Limb (tissue), 2 donors: ENCODE results near the gene PRR16.
A peak's percentile ranks its signal among the peaks of the same experiment; 100 is the strongest.

Experiments used
- DNase-seq, 2 donors: peaks; one replicate each; pipeline ENCODE4 v3.0.0-alpha.2; 2016; ENCODE audit errors: extremely low spot score in 2 of 2

The PRR16 gene

DNA sequence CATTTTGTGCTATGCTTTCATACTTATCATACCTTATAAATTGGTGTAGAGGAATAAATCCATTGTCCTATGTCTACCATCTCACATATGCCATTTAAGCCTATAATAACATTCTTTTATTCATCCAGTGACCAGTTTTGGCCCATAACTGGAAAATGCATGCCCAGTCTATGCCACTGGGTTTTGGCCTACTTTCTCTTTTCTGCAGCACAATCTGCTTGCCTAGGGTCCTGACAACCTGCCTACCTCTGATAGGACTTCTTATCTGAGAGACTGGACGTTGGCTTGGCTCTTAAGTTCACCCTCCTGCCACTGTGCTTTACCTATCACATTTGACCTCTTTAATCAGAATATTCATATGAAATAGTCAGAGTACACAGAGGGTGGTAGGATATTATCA is 103.0 kb downstream of the PRR16 start:
- DNase-seq: no peak

DNA sequence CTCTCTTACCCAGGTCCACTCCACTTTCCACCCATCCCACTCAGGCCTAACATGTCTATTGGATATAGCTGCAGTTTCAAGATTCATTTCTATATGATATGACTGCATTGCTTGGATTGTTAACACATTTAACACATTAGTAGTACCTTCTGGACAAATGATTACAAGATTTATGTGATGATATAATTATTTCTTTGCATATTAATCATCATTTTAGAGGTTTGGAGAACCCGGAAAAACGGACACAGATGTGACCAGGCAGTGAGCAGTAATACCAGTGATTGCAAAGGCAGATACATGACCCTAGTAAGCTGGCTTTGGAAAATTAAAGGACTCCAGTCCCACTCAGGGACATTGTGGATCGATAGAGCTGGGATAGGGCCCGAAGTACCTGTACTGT is 103.8 kb downstream of the PRR16 start:
- DNase-seq: no peak

DNA sequence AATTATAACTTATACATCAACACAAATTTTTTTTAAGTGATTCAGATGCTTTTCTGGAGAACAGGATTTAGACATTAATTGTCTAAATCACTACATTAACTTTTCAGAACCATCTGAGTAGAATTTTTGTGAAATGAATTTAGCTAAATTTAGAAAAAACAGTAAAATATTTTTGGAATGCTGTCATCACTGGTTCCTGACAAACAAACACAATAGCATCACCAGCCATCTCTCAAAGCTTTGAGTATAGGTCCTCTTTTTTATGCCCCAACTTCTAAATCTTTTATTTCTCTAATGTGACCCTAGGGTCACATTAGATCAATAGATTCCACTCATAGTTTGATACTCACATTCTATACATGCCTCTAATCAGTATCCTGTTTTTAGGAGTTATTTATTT is 104.6 kb downstream of the PRR16 start:
- no peak for DNase-seq

DNA sequence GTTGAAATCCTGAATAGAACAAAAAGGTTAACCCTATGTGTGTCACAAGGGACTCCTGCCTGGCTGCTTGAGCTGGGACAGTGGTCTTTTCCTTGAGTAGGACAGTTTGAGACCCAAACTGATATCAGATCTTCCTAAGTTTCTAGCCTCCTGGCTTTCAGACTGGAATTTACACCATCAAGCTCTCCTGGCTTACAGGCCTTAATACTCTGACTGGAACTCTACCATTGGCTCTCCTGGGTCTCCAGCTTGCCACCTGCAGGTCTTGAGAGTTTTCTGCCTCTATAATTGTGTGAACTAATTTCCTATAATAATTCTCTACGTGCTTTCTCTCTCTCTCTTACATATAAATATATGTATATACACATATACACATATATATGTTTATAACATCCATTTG is 112.5 kb downstream of the PRR16 start:
- DNase-seq: no peak

DNA sequence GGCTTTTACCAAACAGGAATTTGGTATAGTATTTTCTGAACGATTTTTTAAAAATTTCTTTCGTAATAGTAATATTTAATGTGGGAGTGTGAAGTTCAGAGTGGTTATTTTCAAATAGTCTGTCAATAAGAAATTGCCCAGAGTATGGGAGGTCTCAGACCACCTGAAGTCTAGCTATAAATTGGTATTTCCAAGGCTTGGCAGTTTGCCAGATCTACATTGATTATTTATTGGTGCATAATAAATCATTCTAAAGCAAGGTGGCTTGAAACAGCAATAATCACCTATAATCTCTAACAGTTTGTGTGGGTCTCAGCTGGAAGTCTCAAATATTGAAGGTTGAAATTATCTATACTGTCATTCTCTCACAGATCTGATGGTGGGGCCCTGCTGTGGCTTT is 118.5 kb downstream of the PRR16 start:
- DNase-seq: no peak

DNA sequence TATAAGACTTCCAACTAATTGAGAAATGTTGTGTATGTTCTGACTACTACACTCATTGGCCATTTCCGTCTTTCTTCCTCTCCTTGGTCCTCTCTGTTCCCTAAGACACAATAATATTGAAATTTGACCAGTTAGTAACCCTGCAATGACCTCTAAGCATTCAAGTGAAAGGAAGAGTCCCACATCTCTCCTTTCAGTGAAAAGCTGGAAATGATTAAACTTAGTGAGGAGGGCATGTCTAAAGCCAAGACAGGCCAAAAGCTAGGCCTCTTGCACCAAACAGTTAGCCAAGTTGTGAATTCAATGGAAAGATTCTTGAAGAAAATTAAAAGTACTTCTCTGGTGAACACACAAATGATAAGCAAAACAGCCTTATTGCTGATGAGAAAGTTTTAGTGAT is 122.5 kb downstream of the PRR16 start:
- no peak for DNase-seq

DNA sequence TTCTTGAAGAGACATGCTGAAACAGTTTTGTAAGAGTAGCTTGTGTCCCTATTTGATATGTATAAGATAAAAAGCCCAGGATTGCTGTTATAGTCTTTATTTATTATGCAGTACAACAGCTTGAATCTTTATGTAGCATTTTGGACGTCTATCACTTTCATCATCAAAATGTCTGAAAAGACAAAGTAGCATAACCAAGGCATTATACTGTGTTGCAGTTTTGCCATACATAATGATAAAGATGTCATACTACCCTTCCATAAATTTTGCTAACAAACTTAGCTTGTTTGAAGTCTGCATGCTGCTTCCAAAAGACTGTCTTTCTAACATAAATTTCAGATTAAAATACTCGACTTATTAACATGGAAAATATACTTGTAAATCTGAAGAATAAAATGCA is 127.8 kb downstream of the PRR16 start:
- no peak for DNase-seq

DNA sequence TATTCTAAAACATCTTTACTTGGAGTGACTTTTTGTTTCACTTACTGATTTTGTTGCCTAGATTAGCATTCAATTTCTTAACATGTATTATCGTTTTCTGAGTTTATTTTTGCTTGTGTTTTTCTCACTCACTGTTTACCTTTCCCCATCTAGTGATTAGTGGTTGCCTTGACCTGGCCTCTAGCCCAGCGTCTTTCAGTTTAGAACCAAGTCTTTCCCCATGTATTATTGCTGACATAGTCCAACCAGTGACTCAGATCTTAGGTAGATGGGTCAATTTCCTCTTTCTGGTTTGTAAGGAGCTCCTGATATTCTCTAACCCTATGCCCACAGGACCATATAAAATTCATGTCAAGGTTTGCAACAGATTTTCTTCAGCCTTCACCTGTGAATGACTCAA is 135.5 kb downstream of the PRR16 start:
- no peak for DNase-seq

DNA sequence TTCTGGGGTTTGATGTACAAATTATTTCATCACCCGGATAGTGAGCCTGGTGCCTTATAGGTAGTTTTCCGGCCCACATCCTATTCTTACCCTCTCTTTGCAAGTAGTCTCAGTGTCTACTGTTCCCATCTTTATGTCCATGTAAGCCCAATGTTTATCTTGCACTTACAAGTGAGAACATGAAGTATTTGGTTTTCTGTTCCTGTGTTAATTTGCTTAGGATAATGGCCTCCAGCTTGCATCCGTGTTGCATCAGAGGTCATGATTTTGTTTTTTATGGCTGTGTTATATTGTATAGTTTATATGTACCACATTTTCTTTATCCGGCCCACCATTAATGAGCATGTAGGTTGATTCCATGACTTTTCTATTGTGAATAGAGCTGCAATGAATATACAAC is 136.5 kb downstream of the PRR16 start:
- no peak for DNase-seq

DNA sequence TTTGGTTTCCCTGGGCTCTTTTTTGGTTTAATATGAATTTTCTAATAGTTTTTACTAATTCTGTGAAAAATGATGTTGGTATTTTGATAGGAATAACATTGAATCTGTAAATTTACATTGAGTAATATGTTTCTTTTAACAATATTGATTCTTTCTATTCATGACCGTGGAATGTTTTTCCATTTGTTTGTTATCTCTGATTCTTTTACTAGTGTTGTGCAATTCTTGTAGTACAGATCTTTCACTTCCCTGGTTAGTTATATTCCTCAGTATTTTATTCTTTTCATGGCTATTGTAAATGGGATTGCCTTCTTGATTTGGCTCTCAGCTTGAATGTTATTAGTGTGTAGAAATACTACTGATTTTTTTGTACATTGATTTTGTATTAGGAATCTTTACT is 137.9 kb downstream of the PRR16 start:
- DNase-seq: no peak

DNA sequence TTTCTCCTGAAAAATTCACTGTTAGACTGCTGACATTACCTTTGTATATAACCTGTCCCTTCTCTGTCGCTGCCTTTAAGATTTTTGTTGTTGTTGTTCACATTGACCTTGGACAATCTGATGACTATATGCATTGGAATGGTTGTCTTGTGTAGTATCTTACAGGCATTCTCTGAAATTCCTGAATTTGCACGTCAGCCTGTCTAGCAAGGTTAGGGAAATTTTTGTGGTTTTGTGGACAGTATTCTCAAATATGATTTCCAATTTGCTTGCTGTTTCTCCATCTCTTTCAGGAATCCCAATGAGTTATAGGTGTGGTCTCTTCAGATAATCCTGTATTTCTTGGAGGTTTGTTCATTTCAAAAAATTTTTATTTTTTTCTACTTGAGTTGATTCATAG is 140.8 kb downstream of the PRR16 start:
- DNase-seq: no peak

DNA sequence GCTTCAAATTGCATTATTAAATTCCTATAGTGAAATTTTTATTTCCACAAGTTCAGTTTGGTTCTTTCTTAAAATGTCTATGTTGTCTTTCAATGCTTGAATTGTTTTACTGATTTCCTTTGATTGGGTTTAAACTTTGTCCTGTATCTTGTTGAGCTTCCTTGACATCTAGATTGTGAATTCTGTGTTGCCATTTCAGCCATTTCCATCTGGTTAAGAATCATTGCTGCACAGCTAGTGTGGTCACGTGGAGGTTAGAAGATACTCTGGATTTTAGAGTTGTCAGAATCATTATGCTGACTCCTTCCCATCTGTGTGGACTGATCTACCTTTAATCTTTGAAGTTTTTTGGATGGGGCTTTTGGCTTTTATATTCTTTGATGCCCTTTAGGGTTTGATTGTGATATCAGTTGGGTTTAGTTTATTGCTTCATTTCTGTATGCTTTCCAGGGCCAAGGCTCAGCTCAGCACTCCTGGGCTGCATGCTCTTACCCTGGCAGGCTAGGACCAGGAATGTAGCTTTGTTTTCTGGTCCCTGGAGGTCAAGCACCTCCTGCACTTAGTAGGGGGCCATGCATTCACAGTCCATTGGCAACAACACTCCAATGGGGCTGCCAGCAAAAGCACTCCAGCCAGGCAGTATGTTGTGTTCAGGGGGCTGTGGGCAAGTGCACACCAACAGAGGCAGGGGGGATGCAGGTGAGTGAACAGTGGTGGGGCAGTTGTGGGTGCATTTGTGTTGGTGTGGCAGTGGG is 141.4 kb downstream of the PRR16 start:
- DNase-seq: no peak

DNA sequence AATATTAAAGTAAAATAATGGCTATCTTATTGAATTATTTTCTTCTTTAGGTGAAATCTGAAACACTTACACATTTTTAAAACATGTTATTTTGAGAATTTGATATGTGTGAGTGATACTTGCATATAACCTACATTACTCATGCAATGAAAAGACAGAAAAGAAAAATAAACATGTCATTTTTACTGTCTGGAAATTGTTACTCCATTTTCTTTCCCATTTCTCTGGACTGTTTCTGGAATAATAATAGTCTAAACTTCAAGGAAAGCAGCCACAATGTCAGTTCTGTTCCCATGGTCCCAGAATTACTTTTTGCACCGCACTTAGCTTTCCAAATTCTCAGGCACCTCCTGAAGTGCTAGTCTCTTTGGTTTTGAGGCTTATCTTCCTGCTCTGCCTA is 145.5 kb downstream of the PRR16 start:
- no peak for DNase-seq

DNA sequence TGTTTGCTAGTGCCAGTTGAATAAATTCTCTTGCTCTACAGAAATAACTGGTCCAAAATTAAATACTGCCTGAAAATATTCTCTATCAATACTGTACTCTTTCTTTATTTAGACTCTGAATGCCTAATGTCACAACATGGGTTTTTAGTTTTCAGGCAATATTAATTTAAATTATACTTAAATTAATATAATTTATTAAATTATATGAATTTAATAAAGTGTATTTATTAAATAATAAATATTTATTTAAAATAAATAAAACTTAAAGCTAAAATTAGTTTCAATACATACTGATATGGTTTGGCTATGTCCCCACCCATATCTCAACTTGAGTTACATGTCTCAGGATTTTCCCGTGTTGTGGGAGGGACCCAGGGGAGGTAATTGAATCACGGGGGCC is 146.0 kb downstream of the PRR16 start:
- DNase-seq: no peak

DNA sequence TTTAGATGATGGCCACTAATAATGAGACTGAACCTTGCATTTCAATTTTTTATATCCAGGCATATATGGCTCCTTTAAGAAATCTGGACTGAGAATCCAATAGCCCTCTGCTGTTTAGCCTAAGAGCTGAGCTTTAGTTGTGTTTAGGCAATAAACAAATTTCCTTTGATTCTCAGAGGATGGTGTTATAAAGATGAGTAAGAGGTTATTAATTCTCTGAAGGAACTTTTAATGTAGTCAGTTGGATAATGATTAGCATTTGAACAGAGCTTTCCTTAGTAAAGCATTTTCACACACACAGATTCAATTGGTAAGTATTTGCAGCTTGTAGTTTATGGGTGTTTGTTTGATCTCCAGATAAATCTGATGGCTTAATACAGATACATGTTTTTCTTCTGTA is 149.6 kb downstream of the PRR16 start:
- DNase-seq: no peak

DNA sequence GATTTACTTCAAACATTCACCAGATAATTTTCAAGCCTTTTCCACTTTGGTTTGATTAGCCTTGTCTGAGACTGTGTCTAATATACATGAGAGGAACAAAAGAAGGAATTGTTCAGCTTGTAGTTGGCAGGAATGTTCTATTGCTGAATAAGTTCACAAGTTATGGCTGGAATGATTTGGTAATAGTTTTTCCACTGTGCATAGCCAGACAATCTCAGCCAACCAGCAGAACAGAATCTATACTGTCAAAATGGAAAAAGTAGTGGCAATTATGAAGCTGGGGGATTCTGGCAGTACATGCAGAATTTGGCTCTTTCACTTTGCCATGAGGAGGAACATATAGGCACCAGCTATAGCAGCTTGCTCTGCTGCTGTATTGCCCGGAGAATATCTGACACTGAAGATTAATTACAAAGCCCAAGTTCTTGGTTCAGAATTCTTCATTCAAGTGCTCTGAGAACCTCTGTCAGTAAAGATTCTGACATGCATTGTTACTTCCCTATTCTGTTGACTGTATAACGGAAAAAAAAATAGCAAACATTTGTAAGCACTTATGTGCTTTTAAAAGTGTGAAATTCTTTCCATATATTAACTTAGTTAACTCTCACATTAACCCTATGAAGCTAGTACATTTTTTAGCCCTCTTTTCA is 150.6 kb downstream of the PRR16 start:
- peak in 1 of 2 donors; percentile 72 for DNase-seq

DNA sequence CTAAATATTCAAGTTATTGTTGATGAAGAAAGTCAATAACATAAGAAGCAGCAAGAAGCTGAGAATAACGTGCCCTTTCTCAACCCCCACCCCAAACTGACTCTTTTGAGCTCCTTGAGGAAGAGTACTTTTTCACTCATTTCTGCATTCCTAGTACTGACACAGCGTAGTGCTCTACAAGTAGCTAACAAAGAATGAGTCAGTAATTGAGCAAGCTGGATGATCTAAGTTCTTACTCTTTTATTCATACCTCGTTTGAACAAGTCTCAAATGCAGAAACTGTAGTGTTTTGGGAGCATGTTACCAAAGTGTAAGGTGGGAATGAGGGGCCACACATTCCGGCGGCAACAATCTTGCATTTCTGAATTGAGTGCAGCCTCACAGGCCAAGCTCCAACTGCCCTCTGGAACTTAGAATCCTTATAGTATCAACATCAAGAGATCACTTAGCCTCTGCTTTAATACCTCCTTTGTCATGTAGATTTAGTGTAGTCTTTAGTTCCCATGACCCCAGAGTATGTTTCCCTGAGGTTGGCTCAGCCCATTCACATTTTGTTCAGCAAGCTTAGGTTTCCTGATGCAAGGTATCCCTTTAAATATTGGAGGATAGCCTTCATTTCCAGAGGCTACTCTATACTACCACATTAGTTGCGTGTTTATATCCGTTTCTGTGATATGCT is 152.0 kb downstream of the PRR16 start:
- no peak for DNase-seq

DNA sequence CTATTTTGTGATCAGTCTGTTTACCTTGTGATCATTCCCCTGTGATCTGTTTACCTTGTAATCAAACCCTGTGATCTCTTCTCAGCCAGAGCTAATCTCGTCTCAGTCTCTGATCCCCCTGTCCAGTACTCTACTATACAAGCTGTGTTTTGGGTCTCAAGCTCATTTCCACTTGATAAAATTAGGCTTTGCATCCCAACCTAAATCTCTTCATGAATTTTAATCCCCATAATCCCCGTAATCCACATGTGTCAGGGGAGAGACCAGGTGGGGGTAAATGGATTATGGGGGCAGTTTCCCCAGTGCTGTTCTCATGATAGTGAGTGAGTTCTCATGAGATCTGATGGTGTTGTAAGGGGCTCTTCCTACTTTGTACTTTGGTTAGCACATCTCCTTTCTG is 157.2 kb downstream of the PRR16 start:
- no peak for DNase-seq

DNA sequence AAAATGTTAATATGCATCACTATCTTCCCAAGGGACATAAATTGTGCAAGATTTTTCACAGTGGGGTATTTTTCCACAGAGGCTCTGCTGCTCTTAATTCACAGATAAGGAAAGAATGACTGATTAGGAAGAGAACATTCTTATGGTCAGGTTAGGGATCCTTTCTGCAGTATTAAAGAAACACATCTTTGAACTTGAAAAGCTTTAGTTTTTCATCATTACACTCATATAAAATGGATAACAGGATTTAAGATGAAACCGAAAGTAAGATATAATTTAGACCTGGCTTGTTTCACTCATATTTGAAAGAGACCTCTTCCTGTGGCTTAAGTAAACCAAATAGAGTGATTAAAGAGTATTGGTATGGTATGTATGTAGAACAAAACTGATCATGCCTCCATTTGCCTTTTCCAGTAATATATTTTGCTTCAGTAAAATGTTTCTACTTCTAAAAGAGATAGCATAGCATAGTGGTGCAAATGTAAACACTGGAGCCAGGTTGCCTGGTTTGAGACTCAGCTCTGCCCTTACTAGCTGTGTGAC is 160.0 kb downstream of the PRR16 start:
- DNase-seq: no peak

DNA sequence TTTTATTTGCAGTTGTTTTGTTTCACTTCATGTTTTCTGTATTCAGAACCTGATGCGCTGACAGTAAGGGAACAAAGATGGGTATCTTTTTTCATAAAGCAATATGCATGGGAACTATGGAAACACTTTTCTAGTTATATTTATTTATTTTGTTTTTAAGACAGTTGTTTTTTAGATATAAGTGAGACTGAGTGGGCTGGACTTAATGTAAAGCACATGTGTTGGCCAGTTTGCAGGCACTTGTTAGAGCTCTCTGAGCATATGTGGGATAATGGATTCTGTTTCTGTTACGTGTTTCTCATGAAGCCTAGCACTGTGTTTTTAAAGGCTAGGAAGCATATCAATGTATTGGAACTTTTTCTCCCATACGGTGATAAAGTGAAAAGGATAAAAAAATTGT is 164.1 kb downstream of the PRR16 start:
- peak in 1 of 2 donors; percentile 47 for DNase-seq

DNA sequence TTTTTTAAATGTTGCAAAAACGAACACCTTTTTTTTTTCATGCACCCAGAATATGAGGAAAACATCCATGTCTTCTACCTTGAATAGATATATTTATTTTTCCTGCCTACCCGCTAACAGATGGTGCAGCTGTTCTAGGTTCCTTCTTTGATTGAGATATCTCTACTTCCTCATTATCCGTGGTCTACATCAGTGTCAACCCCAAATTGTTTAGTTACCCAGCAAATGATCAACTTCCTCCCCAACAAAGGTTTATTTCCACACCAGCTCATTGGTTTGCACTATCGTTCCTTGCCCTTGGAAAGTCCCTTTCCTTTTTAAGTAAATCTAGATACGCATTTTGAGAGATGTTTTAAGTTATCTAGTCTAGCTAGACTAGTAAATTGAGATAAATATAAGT is 166.4 kb downstream of the PRR16 start:
- no peak for DNase-seq

DNA sequence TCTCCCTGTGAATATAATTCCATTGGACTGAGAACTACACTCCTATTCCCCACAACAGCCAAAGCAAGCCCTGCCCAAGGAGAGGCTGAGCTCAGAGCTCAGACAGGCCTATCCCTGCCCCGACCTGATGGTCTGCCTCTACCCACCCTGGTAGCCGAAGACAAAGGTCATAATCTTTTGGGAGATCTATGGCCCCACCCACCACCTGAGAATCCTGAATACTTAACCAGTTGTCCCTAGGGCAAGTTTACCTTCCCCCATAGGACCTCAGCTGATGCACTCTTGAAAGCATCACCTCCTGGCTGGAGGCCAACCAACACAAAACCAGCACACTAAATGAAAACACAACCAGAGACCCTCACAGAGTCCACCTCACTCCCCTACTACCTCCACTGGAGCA is 167.5 kb downstream of the PRR16 start:
- no peak for DNase-seq

DNA sequence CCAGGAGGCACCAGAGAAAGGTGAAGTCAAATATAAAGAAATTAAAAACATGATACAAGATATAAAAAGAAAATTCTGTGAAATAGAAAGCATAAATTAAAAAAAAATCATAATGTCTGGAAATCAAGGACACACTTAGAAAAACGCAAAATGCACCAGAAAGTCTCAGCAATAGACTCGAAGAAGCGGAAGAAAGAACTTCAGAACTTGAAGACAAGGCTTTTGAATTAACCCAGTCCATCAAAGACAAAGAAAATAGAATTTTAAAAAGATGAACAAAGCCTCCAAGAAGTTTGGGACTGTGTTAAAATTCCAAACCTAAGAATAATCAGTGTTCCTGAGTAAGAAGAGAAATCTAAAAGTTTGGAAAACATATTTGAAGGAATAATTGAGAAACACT is 168.3 kb downstream of the PRR16 start:
- no peak for DNase-seq
